ENCODE results near the gene COQ8A.

Gene COQ8A

DNA sequence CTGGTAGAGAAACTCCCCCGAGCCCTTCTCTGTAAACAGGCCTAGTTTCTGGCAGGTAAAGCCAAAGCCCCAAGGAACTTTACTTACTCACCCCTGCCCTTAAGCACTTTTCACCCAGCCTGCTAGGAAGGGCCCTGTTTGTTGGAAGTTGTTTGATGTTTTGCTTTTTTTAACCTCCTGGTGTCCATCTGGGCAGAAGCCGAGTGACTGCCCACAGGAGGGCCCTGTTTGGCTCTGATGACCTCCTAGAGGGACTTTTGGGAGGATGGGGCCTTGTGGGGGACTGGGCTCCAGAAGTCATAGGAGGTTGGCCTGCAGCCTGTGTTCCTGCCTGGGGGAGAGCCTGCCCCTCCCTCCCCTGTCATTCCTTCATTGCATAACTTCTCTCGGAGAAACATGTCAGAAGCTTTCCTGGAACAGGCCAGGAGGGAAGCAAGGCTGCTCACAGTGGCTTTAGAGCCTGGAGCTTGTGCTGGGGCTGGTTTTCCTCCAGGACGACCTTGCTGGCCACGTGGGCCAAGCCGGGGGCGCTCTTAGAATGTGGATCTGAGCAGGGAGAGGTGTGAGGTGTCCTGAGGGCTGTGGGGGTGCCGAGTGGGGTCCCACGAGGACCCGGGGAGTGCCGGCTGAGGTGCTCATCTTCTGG is 33.9 kb downstream of the COQ8A start:
- DNase-seq (ENCODE audit: low spot score) = no peak
- in situ Hi-C loops (cut with MboI; ENCODE audit: low sequenced_read_pairs, unreplicated experiment) = no loop called here
- TF ChIP-seq CTCF (IDR thresholded peaks at IDR 0.05; ENCODE audit: borderline replicate concordance, control extremely low read depth, extremely low read depth, insufficient read depth, missing control alignments) = no peak

DNA sequence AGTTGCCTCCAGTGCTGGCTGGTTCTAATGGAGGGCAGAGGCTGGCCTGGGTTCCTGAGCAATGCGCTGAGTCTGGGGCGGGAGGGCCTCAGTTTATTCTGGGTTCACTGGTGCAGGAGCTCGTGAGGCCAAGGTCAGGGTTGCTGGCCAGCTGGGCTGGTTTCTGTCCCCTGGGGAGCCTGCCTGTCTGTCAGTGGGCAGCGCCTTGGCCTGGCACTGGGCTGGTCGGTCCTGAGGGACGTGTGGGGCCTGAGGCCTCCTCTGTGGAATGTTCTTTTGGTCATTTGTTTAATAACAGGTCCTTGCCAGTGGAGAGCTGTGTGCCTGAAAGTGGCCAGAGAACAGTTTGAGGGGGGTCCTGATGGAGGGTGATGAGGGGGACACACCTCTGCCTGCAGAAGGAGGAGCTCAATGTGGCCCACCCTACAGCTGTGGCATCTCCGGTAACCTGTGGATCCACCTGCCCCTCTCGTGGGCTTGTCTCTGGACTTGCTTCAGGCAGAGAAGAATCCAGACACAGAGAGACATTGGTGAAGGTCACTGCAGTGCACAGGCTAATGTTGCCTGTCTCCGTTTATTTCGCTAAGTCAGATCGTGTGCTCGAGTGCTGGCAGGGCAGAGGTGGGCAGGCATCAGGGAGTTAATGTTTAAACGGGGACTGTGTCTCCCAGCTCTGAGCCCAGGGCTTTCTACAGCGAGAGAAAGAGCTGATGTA is 34.6 kb downstream of the COQ8A start:
- in situ Hi-C loops (cut with MboI; ENCODE audit: low sequenced_read_pairs, unreplicated experiment) = no loop called here
- no peak for DNase-seq (ENCODE audit: low spot score)
- TF ChIP-seq CTCF (IDR thresholded peaks at IDR 0.05; ENCODE audit: borderline replicate concordance, control extremely low read depth, extremely low read depth, insufficient read depth, missing control alignments) = no peak

GRCh38 chr1:226975259-226976250 is 35.5 kb downstream of the COQ8A start:
- no peak for TF ChIP-seq CTCF (IDR thresholded peaks at IDR 0.05; ENCODE audit: borderline replicate concordance, control extremely low read depth, extremely low read depth, insufficient read depth, missing control alignments)
- in situ Hi-C loops (cut with MboI; ENCODE audit: low sequenced_read_pairs, unreplicated experiment) = no loop called here
- no peak for DNase-seq (ENCODE audit: low spot score)

DNA sequence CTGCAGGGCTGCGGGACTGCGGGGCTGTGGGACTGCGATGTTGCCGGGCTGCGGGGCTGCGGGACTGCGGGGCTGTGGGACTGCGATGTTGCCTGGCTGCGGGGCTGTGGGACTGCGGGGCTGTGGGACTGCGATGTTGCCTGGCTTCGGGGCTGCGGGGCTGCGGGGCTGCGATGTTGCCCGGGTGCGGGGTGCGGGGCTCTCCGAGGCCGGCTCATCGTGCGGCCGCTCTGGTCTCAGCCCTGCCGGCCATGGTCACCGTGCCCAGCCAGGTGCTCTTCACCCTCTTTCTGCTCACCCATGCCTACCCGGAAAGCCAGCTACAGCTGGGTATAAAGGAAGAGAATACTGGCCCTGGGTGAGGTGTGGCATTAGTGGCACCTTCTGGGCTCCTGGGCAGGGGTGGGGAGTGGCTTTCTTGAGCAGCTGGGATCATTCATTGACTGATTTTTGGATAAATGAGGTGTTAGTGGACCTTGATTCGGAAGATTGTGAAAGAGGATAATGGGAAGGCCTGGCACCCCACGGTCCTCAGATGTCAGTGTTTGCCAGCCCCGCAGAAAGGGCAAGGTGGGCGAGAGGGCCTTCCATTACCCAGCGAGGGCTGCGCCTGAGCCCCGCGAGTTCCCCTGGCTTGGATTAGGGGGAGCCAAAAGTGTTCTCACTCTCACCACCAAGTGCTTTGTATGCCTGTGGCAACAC is 36.3 kb downstream of the COQ8A start:
- no peak for DNase-seq (ENCODE audit: low spot score)
- in situ Hi-C loops (cut with MboI; ENCODE audit: low sequenced_read_pairs, unreplicated experiment) = no loop called here
- no peak for TF ChIP-seq CTCF (IDR thresholded peaks at IDR 0.05; ENCODE audit: borderline replicate concordance, control extremely low read depth, extremely low read depth, insufficient read depth, missing control alignments)

- DNase-seq (ENCODE audit: low spot score) = no peak
- TF ChIP-seq CTCF (IDR thresholded peaks at IDR 0.05; ENCODE audit: borderline replicate concordance, control extremely low read depth, extremely low read depth, insufficient read depth, missing control alignments) = no peak
Measured at GRCh38 chr1:226976978-226977642, 37.0 kb downstream of the COQ8A start.

More at GRCh38 chr1:226976978-226977642, 37.0 kb downstream of the COQ8A start:
- in situ Hi-C loops (cut with MboI; ENCODE audit: low sequenced_read_pairs, unreplicated experiment) = no loop called here
